Measurements from ENCODE around the gene MYO15A.

The MYO15A gene

DNA sequence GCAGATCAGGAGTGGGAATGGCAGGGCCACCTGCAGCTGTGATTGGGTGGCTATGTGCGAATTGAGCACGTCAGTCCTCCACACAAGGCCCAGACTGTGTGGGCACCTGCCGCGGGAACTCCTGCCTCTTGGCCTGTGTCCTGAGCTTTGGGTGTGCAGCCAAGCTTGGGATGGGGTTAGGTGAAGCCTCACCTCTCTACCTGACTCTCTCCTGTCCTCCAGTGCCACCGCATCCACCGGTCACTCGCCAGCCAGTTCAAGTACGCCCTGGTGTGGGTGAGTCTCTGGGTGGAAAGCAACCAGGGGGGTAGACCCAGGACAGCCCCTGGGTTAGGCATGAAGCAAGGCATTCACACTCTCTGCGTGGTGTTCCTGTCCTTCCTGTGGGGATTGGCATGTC, 2.3 kb upstream of the MYO15A start:
- no peak for DNase-seq

DNA sequence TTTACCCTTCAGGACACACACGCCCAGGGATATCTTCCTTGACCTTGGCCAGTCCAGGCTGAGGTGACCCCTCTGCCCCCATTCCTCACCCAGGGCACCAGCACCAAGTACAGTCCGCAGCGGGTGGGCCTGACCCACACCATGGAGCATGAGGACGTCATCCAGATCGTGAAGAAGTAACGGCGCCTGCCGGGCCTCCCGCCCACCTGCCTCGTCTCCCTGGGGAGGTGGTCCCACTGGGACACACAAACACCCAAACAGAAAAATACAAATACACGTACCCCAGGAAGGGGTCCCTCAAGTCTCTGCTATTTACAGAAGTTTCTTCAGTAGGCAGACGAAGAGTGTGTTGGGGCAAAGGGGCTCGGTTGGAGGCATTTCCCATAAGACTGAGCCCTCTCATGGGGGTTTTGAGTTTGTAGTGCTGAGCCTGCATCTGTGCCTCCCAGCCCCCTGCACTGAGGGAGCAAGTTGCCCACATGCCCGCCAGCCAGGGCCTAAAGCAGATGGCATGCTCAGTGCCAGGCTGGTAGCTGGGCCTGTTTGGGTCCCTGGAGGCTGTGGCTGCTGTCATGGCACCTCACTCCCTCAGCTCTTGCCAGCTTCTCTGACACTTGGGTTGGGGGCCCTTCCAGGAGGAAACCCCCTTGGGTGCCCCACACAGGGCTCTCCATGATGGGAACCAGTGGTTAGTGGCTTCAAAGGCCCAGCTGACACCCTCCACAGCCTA, 1.3 kb upstream of the MYO15A start:
- DNase-seq, result no peak

DNA sequence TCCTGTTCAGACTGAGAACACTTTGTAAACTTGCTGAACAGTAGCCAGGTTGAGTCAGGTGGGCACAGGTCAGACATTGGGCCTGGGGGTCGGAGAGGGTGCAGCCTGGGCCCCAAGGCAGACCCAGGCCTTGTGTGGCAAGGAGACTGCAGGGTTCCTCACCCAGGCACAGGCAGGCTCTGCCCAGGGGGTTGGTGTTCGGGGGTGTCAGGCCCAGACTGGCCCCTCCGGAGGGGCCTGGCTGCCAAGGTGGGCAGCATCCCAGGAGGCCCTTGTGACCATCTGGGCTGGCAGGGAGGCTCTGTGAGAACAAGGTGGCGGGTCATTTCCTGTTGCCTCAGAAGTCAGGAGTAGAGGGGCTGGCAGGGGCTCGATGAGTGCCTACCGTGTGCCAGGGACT, 585 bp upstream of the MYO15A start:
- DNase-seq, result no peak

DNA sequence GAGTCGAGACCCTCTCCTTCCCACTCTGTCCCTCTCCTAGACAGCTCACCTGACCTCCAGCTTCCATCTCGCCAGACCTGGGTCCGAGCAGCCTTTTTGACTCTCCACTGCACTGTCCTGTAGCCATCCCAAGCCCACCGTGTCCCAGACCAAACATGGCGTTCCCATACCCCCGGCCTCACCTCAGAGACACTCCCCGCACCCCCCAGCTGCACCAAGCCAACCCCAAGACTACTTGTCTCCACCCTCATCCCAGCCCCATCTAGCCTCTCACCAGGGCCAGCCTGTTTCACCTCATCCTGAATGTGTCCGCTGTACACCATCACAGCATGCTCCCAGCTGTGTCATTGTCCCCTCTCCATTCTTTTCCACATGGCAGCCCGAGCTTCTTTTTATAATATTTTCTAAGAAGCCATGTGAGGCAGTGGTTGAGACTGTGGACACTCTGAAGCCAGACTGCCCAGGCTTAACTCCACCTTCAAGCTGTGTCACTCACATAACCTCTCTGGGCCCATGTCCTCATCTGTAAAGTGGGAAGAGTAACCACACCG, 1.5 kb downstream of the MYO15A start:
- no peak for DNase-seq

DNA sequence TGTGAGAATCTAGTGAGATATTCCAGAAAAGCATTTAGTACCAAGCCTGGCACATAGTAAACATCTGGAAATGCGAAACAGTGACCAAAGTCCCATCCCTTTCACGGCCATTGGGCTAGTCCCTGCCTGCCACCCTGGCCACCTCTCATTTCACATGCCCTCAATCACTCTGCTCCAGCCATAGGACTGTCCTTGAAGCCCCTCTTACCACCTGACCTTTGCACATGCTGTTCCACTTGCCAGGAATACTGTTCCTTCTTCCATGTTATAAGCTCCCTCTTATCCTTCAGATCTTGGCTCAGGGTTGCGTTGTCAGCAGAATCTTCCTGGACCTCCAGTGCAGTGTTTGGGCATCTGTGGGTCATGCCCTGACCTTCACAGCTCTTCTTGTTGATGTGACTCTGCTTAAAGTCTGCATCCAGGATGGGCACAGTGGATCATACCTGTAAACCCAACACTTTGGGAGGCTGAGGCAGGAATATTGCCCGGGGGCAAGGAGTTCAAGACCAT, 2.1 kb downstream of the MYO15A start:
- no peak for DNase-seq

DNA sequence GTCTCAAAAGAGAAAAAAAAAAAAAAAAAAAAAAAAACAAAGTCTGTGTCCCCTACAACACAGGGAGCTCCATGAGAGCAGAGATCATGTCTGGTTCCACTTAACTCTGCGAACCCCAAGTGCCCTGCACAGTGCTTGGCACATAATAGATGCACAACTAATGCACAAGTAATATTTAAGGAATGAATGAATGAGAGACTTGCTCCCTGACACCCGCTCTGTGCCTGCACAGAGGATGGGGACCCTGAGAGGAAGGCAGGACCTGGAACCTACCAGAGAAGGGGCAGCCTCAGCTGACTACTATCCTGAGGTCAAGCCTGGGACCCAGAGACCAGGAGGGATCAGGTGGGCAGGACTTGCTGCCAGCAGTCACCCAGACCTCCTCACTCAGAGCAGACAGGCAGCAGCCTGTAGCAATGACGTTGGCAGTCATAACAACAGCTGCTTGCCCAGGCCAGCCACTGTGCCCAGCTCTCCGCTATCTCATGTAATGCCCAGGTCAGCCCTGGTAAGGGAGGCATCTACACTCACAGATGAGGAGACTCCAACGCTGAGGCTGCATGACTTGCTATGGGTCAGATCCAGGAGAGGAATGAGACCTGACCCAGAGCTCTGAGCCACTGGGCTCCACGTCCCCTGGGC, 2.9 kb downstream of the MYO15A start:
- no peak for DNase-seq

DNA sequence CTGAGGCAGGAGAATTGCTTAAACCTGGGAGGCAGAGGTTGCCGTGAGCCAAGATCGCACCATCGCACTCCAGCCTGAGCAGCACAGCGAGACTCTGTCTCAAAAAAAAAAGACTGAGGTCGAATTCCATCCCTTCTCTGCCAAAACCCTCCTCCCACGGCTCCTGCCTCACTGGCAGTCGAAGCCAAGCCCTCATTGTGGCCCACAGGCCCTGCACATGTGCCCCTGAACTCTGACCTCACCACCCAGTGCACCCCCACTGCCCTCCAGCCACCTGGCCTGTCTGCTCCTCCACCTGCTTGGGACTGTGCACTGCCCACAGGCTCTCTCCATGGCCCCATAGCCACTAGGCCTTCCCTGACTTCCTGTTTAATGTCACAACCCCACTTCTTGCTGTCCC, 7.0 kb downstream of the MYO15A start:
- DNase-seq, result no peak

DNA sequence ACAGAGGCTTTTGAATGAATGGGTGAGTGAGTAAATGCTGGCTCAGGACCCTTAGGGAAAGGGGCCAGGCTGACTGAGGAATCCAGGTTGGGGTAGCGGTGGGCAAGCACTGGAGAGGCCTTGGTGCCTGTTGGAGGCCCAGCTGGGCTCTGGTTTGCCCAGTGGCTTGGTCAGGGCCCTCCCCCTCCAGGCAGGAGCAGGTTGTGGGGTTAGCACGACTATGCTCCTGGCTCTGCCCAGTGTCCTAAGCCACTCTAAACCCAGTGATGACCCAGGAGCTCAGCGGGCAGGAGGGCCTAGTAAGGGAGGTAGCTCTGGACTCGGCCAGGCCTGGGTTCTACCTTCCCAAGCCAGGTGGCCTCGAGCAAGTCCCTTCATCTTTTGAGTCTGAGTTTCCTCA, 7.5 kb downstream of the MYO15A start:
- no peak for DNase-seq

DNA sequence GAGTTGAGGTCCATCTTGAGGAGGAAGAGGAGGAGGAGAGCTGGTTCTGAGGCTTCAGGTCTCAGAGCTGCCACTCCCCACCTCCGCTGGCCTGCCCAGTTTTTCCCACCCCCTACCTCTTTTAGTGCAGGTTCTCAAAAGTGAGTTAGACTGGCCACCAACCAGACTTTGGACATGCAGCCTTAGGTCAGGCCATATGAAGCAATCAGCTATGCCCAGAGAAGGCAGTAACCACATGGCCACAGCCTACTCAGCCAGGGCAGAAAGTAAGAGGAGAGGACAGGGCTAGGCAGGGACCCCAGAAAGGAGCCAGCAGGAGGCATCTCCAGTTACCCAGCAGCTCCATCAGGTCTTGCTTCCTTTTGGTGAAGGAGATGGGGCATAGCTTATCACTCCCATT, 9.0 kb downstream of the MYO15A start:
- no peak for DNase-seq

DNA sequence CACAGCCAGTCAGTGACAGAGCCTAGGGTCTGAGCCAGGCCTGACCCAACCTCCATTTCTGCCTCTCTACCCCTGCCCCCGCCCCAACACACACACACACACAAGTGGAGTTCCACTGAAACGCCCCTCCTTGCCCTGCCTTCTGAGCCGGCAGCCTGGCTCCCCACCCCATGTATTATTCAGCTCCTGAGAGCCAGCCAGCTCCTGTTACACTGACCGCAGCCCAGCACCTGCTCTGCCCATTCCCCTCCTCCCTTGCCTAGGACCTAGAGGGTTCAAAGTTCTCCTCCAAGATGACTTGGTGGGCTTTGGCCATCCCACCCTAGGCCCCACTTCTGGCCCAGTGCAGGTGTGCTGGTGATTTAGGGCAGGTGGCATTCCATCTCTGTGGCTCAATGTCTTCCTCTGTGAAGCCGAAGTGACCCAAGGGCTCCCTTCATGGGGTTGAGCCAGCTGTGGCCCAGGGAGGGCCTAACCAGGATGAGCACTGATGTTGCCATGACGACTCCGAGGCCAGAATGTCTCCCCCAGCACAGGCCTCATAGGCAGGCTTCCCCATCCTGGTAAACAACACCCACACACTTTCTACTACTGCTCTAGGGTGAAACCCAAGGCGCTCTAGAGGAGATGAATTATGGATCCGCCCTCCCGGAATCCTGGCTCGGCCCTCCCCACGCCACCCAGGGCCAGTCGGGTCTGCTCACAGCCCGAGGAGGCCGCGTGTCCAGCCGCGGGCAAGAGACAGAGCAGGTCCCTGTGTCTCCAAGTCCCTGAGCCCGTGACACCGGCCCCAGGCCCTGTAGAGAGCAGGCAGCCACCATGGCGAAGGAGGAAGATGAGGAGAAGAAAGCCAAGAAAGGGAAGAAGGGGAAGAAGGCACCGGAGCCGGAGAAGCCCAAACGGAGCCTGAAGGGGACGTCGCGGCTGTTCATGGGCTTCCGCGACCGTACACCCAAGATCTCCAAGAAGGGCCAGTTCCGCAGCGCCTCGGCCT, 9.7 kb downstream of the MYO15A start:
- DNase-seq, result no peak

DNA sequence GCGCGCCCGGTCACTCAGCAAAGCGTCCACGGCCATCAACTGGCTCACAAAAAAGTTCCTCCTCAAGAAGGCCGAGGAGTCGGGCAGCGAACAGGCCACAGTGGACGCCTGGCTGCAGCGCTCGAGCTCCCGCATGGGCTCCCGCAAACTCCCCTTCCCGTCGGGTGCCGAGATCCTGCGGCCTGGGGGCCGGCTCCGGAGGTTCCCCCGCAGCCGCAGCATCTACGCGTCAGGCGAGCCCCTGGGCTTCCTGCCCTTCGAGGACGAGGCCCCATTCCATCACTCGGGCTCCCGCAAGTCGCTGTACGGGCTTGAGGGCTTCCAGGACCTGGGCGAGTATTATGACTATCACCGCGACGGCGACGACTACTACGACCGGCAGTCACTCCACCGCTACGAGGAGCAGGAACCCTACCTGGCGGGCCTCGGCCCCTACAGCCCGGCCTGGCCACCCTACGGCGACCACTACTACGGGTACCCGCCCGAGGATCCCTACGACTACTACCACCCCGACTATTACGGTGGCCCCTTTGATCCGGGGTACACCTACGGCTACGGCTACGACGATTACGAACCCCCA, 10.7 kb downstream of the MYO15A start:
- DNase-seq, result no peak

DNA sequence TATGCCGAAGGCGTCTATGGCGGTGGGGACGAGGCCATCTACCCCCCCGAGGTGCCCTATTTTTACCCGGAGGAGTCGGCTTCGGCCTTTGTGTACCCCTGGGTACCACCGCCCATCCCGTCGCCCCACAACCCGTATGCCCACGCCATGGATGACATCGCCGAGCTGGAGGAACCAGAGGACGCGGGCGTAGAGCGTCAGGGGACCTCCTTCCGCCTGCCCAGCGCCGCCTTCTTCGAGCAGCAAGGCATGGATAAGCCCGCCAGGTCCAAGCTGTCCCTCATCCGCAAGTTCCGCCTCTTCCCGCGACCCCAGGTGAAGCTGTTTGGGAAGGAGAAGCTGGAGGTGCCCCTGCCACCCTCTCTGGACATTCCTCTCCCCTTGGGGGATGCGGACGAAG, 11.4 kb downstream of the MYO15A start:
- no peak for DNase-seq

DNA sequence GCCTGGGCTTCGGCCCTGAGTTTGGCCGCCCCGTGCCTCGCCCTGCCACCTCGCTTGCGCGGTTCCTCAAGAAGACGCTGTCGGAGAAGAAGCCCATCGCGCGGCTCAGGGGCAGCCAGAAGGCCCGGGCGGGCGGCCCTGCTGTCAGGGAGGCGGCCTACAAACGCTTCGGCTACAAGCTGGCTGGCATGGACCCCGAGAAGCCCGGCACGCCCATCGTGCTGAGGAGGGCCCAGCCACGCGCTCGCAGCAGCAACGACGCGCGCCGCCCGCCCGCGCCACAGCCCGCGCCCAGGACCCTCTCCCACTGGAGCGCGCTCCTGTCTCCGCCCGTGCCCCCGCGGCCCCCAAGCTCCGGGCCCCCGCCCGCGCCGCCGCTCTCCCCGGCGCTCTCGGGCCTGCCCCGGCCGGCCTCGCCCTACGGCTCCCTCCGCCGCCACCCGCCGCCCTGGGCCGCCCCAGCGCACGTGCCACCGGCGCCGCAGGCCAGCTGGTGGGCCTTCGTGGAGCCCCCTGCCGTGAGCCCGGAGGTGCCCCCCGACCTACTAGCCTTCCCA, 12.0 kb downstream of the MYO15A start:
- DNase-seq, result no peak

DNA sequence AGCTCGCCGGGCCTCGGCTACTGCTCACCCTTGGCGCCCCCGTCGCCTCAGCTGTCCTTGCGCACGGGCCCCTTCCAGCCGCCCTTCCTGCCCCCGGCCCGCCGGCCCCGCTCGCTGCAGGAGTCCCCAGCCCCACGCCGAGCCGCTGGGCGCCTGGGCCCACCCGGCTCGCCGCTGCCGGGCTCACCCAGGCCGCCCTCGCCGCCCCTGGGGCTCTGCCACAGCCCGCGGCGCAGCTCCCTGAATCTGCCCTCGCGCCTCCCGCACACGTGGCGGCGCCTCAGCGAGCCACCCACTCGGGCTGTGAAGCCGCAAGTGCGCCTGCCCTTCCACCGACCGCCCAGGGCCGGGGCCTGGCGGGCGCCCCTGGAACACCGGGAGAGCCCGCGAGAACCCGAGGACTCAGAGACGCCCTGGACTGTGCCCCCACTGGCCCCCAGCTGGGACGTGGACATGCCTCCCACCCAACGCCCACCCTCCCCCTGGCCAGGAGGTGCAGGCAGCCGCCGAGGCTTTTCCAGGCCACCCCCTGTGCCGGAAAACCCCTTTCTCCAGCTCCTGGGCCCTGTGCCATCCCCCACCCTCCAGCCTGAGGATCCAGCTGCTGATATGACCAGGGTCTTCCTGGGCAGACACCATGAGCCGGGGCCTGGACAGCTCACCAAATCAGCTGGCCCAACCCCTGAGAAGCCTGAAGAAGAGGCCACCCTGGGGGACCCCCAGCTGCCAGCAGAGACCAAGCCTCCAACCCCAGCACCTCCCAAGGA, 12.8 kb downstream of the MYO15A start:
- DNase-seq, result no peak

DNA sequence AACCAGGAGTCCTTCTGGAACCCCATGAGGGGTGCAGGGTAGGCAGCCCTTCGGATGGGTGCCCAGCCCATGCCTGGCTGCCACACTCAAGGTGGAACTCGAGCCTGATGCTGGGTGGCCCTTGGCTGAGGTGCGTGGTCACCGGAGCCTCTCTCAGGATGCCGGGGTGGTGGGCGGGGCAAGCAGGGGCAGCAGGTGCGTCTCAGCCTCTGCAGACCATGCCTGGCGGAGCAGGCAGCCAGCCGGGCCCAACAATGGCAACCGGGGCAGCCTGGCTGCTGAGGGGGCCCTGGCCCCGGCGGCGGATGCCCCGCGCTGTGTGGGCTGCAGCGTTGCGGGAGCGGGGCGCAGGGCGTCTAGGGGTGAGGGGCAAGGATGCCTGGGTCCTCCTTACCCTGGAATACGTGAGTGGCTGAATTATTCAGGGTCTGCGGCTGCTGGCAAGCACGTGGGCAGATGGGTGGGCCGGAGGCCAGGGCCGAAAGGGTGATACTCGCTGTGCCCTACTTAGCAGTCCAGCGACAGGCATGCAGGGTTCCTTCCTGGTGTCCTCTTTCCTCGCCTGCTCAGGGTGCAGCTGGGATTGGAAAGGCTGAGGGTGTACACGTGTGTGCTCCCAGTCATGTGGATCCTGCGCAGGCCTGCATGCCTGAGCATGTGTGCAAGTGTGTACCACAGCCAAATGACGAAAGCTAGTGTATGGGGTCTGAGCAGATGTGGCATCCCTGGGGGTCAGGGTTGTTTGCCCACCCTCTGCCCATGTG, 14.6 kb downstream of the MYO15A start:
- DNase-seq, result no peak

DNA sequence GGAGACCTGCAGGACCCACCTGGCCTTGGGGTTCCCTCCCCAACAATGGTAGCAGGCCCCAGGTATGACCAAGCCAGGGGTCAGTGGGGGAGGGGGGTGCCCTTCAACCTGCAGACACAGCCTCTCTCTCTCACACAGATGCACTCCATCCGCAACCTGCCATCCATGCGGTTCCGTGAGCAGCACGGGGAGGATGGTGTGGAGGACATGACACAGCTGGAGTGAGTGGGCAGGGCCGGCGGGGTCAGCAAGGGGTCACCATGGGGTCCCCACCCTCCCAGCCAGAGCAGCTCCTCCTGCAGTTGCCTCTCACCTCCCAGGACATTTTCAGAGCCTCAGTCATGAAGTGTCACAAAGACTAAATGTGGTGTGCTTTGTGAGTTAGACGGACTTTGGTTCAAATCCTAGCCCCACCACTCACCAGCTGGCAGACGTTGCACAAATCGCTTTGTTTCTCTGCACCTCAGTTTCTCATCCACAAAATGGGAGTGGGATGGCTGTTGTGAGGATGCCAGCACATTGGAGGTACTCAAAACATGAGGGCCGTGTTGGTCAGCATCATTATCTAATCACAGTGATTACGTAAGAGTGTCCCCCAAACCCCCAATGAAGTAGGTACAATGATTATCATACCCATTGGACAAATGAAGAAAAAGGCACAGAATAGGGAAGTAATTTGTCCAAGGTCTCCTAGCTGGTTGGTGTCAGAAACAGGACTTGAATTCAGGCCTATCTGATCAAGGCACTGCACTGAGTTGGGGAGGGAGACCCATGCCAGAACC, 16.0 kb downstream of the MYO15A start:
- DNase-seq, result no peak

DNA sequence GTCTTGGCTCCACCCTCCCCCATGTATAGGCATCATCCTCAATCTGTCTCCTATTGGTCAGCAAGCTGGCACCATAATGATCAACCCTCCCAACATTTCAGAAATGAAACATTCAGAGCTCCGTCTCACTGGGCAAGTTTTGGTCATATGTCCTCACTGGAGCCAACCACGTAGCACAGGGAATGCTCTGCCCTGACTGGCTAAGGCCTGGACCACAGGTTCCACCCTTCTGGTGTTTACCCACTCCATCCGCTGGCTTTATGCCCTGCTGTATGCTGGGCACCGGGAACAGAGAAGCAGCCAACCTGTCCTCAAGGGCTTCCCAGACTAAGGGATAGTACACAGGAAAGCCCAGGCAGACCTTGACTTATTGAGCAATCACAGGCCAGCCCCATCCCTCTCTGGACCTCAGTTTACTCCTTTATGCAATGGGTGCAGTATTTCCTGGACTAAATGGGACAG, 20.5 kb downstream of the MYO15A start:
- no peak for DNase-seq

DNA sequence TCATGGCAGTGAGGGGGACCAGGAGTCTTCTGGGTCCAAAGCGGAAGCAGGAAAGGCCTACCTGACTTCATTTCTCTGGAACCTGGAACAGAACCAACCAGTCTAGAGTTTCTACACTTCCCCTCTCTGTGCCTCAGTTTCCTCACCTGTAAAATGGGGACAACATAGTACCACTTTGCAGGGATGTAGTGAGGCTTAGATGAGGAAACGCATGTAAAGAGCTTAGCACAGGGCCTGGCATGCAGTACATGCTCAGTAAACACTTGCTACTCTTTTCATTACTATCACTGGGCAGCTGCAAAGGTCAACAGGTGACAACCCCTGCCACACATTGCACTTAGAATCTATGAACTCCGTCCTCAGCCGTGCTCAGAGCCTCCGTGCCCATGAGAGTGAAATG, 24.2 kb downstream of the MYO15A start:
- DNase-seq, result no peak

DNA sequence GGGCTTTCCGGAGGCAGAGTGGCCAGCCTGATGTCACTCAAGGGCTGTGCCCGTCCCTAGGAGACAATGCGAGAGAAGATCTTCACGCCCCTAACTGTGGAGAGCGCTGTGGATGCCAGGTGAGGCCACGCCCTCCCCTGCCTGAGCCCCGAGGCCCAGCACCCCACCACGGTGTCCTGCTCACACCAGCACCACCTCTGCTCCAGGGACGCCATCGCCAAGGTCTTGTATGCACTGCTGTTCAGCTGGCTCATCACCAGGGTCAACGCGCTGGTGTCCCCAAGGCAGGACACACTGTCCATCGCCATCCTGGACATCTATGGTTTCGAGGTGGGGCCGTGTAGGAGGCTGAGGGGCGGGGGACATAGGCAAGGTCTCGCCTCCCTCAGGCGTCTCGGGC, 27.8 kb downstream of the MYO15A start:
- DNase-seq, result no peak
